Measurements from ENCODE around the gene TP73.

Gene TP73

GRCh38 chr1:3689138-3689750 is 36.9 kb downstream of the TP73 start:
- no peak for DNase-seq (ENCODE audit: low read depth)

- no peak for DNase-seq (ENCODE audit: low read depth)
Measured at GRCh38 chr1:3690282-3691065, 38.2 kb downstream of the TP73 start.

GRCh38 chr1:3691421-3692204 is 39.3 kb downstream of the TP73 start:
- no peak for DNase-seq (ENCODE audit: low read depth)

- DNase-seq (ENCODE audit: low read depth), result no peak
Measured at GRCh38 chr1:3692598-3692997, 40.3 kb downstream of the TP73 start.

GRCh38 chr1:3693321-3693720 is 41.0 kb downstream of the TP73 start:
- no peak for DNase-seq (ENCODE audit: low read depth)

GRCh38 chr1:3695326-3696217 is 43.3 kb downstream of the TP73 start:
- DNase-seq (ENCODE audit: low read depth), result no peak

- DNase-seq (ENCODE audit: low read depth), result no peak
Measured at GRCh38 chr1:3696689-3697088, 44.4 kb downstream of the TP73 start.

- DNase-seq (ENCODE audit: low read depth), result no peak
Measured at GRCh38 chr1:3697104-3697503, 44.8 kb downstream of the TP73 start.

- no peak for DNase-seq (ENCODE audit: low read depth)
Measured at GRCh38 chr1:3697810-3698209, 45.5 kb downstream of the TP73 start.

- DNase-seq (ENCODE audit: low read depth), result no peak
Measured at GRCh38 chr1:3698660-3699408, 46.5 kb downstream of the TP73 start.

- DNase-seq (ENCODE audit: low read depth), result no peak
Measured at GRCh38 chr1:3699596-3699995, 47.3 kb downstream of the TP73 start.

- DNase-seq (ENCODE audit: low read depth), result no peak
Measured at GRCh38 chr1:3700631-3701030, 48.3 kb downstream of the TP73 start.

GRCh38 chr1:3702528-3702927 is 50.2 kb downstream of the TP73 start:
- DNase-seq (ENCODE audit: low read depth), result no peak

GRCh38 chr1:3702990-3703728 is 50.8 kb downstream of the TP73 start:
- DNase-seq (ENCODE audit: low read depth), result peak; percentile 6

GRCh38 chr1:3703786-3704371 is 51.6 kb downstream of the TP73 start:
- no peak for DNase-seq (ENCODE audit: low read depth)

GRCh38 chr1:3705341-3705950 is 53.1 kb downstream of the TP73 start:
- DNase-seq (ENCODE audit: low read depth), result no peak

GRCh38 chr1:3706651-3707297 is 54.5 kb downstream of the TP73 start:
- DNase-seq (ENCODE audit: low read depth), result no peak

GRCh38 chr1:3707298-3707938 is 55.1 kb downstream of the TP73 start:
- no peak for DNase-seq (ENCODE audit: low read depth)

GRCh38 chr1:3707939-3708328 is 55.6 kb downstream of the TP73 start:
- no peak for DNase-seq (ENCODE audit: low read depth)
